Loucy (cell line): ENCODE data around the gene RAB14.

ENCODE experiments used
- H2AFZ ChIP-seq: fragments of 200-600 bp; sonication (generic); 2 replicates; pipeline ENCODE4 v1.6.0; 2016; ENCODE audit warnings: antibody characterized with exemption, mild to moderate bottlenecking, low read length, moderate library complexity
- H3F3A ChIP-seq: fragments of 200-600 bp; 2 replicates; pipeline ENCODE4 v1.6.0; 2016; ENCODE audit warnings: antibody characterized with exemption, low read depth, mild to moderate bottlenecking
- H3K27me3 ChIP-seq: fragments of 200-600 bp; sonication (generic); 2 replicates; pipeline ENCODE4 v1.6.1; 2014; ENCODE audit warnings: low read length, mild to moderate bottlenecking; ENCODE audit not compliant: insufficient read depth, poor library complexity, severe bottlenecking
- H3K36me3 ChIP-seq: fragments of 200-600 bp; sonication (generic); 2 replicates; pipeline ENCODE4 v1.6.1; 2016; ENCODE audit warnings: low read length; ENCODE audit not compliant: insufficient read depth
- H3K4me1 ChIP-seq: fragments of 200-600 bp; sonication (generic); 2 replicates; pipeline ENCODE4 v1.5.1; 2014; ENCODE audit warnings: low read length, mild to moderate bottlenecking; ENCODE audit not compliant: insufficient read depth, poor library complexity, severe bottlenecking
- H3K4me2 ChIP-seq: fragments of 200-600 bp; sonication (generic); 2 replicates; pipeline ENCODE4 v1.6.0; 2014; ENCODE audit warnings: antibody characterized with exemption, low read length, low read depth, mild to moderate bottlenecking; ENCODE audit not compliant: poor library complexity, severe bottlenecking
- H3K4me3 ChIP-seq: fragments of 200-600 bp; sonication (generic); 2 replicates; pipeline ENCODE4 v1.5.1; 2014; ENCODE audit warnings: low read length, mild to moderate bottlenecking, mixed read lengths; ENCODE audit not compliant: poor library complexity, severe bottlenecking
- H3K79me2 ChIP-seq: fragments of 200-600 bp; sonication (generic); 2 replicates; pipeline ENCODE4 v1.6.1; 2014; ENCODE audit warnings: low read length; ENCODE audit not compliant: insufficient read depth
- H3K9ac ChIP-seq: fragments of 200-600 bp; sonication (generic); 2 replicates; pipeline ENCODE4 v1.6.0; 2014; ENCODE audit warnings: mild to moderate bottlenecking, low read depth, low read length, moderate library complexity; ENCODE audit not compliant: poor library complexity, severe bottlenecking
- H3K9me2 ChIP-seq: fragments of 200-600 bp; sonication (generic); replicated peaks from 2 replicates; pipeline ENCODE4 v1.6.1; 2016; ENCODE audit warnings: low read depth, low read length, mixed read lengths
- H3K9me3 ChIP-seq: fragments of 200-600 bp; sonication (generic); 2 replicates; pipeline ENCODE4 v1.6.1; 2014; ENCODE audit warnings: mild to moderate bottlenecking, antibody characterized with exemption, low read length, low read depth; ENCODE audit not compliant: insufficient read depth
- H4K20me1 ChIP-seq: fragments of 200-600 bp; sonication (generic); 2 replicates; pipeline ENCODE4 v1.6.0; 2014; ENCODE audit warnings: antibody characterized with exemption, low read length, mild to moderate bottlenecking; ENCODE audit not compliant: insufficient read depth, poor library complexity, severe bottlenecking
- CTCF ChIP-seq: fragments of 200-600 bp; sonication (generic); conservative IDR thresholded peaks from 2 replicates; pipeline ENCODE4 v1.5.1; 2014; ENCODE audit warnings: mild to moderate bottlenecking, antibody characterized with exemption, low read length
- EZH2phosphoT487 ChIP-seq: fragments of 200-600 bp; IDR thresholded peaks from 2 replicates; pipeline ENCODE4 v1.6.1; 2018; ENCODE audit warnings: antibody characterized with exemption, mild to moderate bottlenecking, moderate library complexity, borderline replicate concordance

Gene RAB14

GRCh38 chr9:121204121-121204520 lies 2.5 kb upstream of the RAB14 start:
- H3K4me1 ChIP-seq: peaks cover 32% of the 10 kb centered on the region
- H3K4me3 ChIP-seq: no peak overlapping the region
- H3K9me2 ChIP-seq: no peaks in the 10 kb centered on the region
- H3K9me3 ChIP-seq: no peaks in the 10 kb centered on the region
- TF ChIP-seq EZH2phosphoT487: no peak
- no peak for TF ChIP-seq CTCF
- peaks cover 24% of the 10 kb centered on the region for H4K20me1 ChIP-seq
- no peaks in the 10 kb centered on the region for H3K36me3 ChIP-seq
- H3F3A ChIP-seq: no peaks in the 10 kb centered on the region
- no peak overlapping the region for H3K4me2 ChIP-seq
- no peak overlapping the region for H3K9ac ChIP-seq
- no peak overlapping the region for H2AFZ ChIP-seq
- peaks cover 29% of the 10 kb centered on the region for H3K79me2 ChIP-seq
- no peaks in the 10 kb centered on the region for H3K27me3 ChIP-seq

- Histone ChIP-seq H3K4me3 (peak overlapping the region; percentile 94), H3K9me3 (no peaks in the 10 kb centered on the region), H3K36me3 (no peaks in the 10 kb centered on the region), H2AFZ (peak overlapping the region; percentile 75), H3K9me2 (no peaks in the 10 kb centered on the region), H3K4me1 (peaks cover 50% of the 10 kb centered on the region), H3K79me2 (peaks cover 58% of the 10 kb centered on the region), H3K9ac (peak overlapping the region; percentile 89), H3F3A (0 out of 2 replicates have a peak, but pooled peaks cover 4% of the 10 kb centered on the region), H3K4me2 (peak overlapping the region; percentile 99), H4K20me1 (peaks cover 54% of the 10 kb centered on the region), H3K27me3 (no peaks in the 10 kb centered on the region)
- no peak for TF ChIP-seq EZH2phosphoT487
- TF ChIP-seq CTCF: no peak
These were observed 478 bp downstream of the RAB14 start for GRCh38 chr9:121201045-121201737.

- Histone ChIP-seq H4K20me1 (peaks cover 62% of the 10 kb centered on the region), H3K4me1 (peaks cover 58% of the 10 kb centered on the region), H3K4me2 (peak overlapping the region; percentile 99)
These were observed 1.3 kb downstream of the RAB14 start for GRCh38 chr9:121200356-121200755.

More at GRCh38 chr9:121200356-121200755, 1.3 kb downstream of the RAB14 start:
- Histone ChIP-seq H3K9ac (peak overlapping the region; percentile 89), H2AFZ (no peak overlapping the region), H3K79me2 (peaks cover 66% of the 10 kb centered on the region), H3K27me3 (no peaks in the 10 kb centered on the region), H3K4me3 (peak overlapping the region; percentile 94), H3K9me2 (no peaks in the 10 kb centered on the region), H3F3A (0 out of 2 replicates have a peak, but pooled peaks cover 4% of the 10 kb centered on the region), H3K36me3 (no peaks in the 10 kb centered on the region), H3K9me3 (no peaks in the 10 kb centered on the region)
- TF ChIP-seq CTCF: no peak
- no peak for TF ChIP-seq EZH2phosphoT487
